IMR-90 (cell line): ENCODE data around the gene MAP4. TPM values are rescaled to one million over a fixed set of nuclear protein-coding genes. Genes with fewer than 3 reads are reported as not detected.

Experiments
- ATAC-seq: fragments of 200-7000 bp; cut with Tn5 transposase; 2 replicates; pipeline ENCODE4 v1.9.1; 2020; ENCODE audit warnings: low read depth, mild to moderate bottlenecking, moderate library complexity
- BruUV-seq: library from RNA; stranded (reverse); fragments of 400-500 nt; replicated peaks from 2 replicates; lab custom pipeline; 2021; lab: Mats Ljungman, UMichigan
- CTCF ChIA-PET: fragments of 300-600 bp; formaldehyde crosslinking; extraction: SDS; loops from one replicate; lab custom pipeline; 2021; ENCODE audit warnings: antibody characterized with exemption; lab: Yijun Ruan, JAX
- POLR2A ChIA-PET: fragments of 300-600 bp; sonication (Branson Sonifier 250); formaldehyde crosslinking; loops from one replicate; lab custom pipeline; 2022; ENCODE audit warnings: antibody characterized with exemption; ENCODE audit not compliant: unreplicated experiment; lab: Charles Lee
- DNase-seq: peaks from one replicate; pipeline ENCODE4 v3.0.0; 2013
- H2AFZ ChIP-seq: replicated peaks from 2 replicates; pipeline ENCODE3; 2013; ENCODE audit warnings: low read length, mild to moderate bottlenecking; ENCODE audit not compliant: poor library complexity
- H2AK5ac ChIP-seq: 2 replicates; pipeline ENCODE4 v1.6.1; 2013; ENCODE audit warnings: low read depth, low read length, inconsistent platforms
- H2AK9ac ChIP-seq: replicated peaks from 2 replicates; pipeline ENCODE3; 2013; ENCODE audit warnings: mild to moderate bottlenecking, low read depth, low read length, moderate library complexity; ENCODE audit not compliant: poor library complexity
- H2BK120ac ChIP-seq: 2 replicates; pipeline ENCODE4 v1.6.1; 2013; ENCODE audit warnings: low read depth, low read length, inconsistent platforms
- H2BK15ac ChIP-seq: 3 replicates; pipeline ENCODE4 v1.6.1; 2013; ENCODE audit warnings: low read depth, low read length, inconsistent platforms
- H2BK20ac ChIP-seq: 2 replicates; pipeline ENCODE4 v1.6.1; 2013; ENCODE audit warnings: low read depth, mild to moderate bottlenecking, inconsistent platforms, low read length, moderate library complexity
- H2BK5ac ChIP-seq: 2 replicates; pipeline ENCODE4 v1.6.1; 2013; ENCODE audit warnings: mild to moderate bottlenecking, low read depth, low read length, inconsistent platforms; ENCODE audit not compliant: poor library complexity, severe bottlenecking
- H3K14ac ChIP-seq: replicated peaks from 2 replicates; pipeline ENCODE4 v1.6.1; 2013; ENCODE audit warnings: low read depth, low read length, inconsistent platforms
- H3K18ac ChIP-seq: 2 replicates; pipeline ENCODE4 v1.6.1; 2013; ENCODE audit warnings: low read depth, low read length, control low read depth
- H3K23ac ChIP-seq: 2 replicates; pipeline ENCODE4 v1.6.1; 2013; ENCODE audit warnings: low read depth, low read length, inconsistent platforms
- H3K27ac ChIP-seq: 2 replicates; pipeline ENCODE4 v1.5.1; 2013; ENCODE audit warnings: mild to moderate bottlenecking, control low read depth, low read length; ENCODE audit not compliant: insufficient read depth
- H3K27me3 ChIP-seq: 2 replicates; pipeline ENCODE4 v1.6.1; 2013; ENCODE audit warnings: low read length; ENCODE audit not compliant: control insufficient read depth, insufficient read depth
- H3K36me3 ChIP-seq: 2 replicates; pipeline ENCODE4 v1.6.1; 2013; ENCODE audit warnings: low read length, mixed read lengths; ENCODE audit not compliant: control insufficient read depth, insufficient read depth
- H3K4ac ChIP-seq: 2 replicates; pipeline ENCODE4 v1.6.1; 2013; ENCODE audit warnings: low read depth, low read length, inconsistent platforms
- H3K4me1 ChIP-seq: 2 replicates; pipeline ENCODE4 v1.6.1; 2013; ENCODE audit warnings: low read length, mixed read lengths; ENCODE audit not compliant: control insufficient read depth, insufficient read depth
- H3K4me2 ChIP-seq: 2 replicates; pipeline ENCODE4 v1.6.1; 2013; ENCODE audit warnings: low read depth, mild to moderate bottlenecking, control low read depth, low read length, moderate library complexity
- H3K4me3 ChIP-seq: 2 replicates; pipeline ENCODE4 v1.5.1; 2013; ENCODE audit warnings: low read depth, mild to moderate bottlenecking, control low read depth, low read length, moderate library complexity; ENCODE audit not compliant: insufficient read depth
- H3K56ac ChIP-seq: 2 replicates; pipeline ENCODE4 v1.6.1; 2013; ENCODE audit warnings: low read length, inconsistent platforms; ENCODE audit not compliant: insufficient read depth; ENCODE audit errors: extremely low read depth
- H3K79me1 ChIP-seq, 2 experiments: 2 replicates each; pipeline ENCODE4 v1.6.1; 2013; ENCODE audit warnings: low read length in 2 of 2, inconsistent platforms in 1 of 2, low read depth in 1 of 2
- H3K9ac ChIP-seq: 2 replicates; pipeline ENCODE4 v1.6.1; 2013; ENCODE audit warnings: low read depth, low read length, control low read depth
- H3K9me1 ChIP-seq: 2 replicates; pipeline ENCODE4 v1.6.1; 2013; ENCODE audit warnings: low read length, inconsistent platforms; ENCODE audit not compliant: insufficient read depth
- H3K9me3 ChIP-seq: 2 replicates; pipeline ENCODE4 v1.6.1; 2013; ENCODE audit warnings: low read length; ENCODE audit not compliant: control insufficient read depth, insufficient read depth
- H4K20me1 ChIP-seq: 2 replicates; pipeline ENCODE4 v1.6.1; 2013; ENCODE audit warnings: low read length, inconsistent platforms; ENCODE audit not compliant: insufficient read depth
- H4K5ac ChIP-seq: 2 replicates; pipeline ENCODE4 v1.6.1; 2013; ENCODE audit warnings: mild to moderate bottlenecking, low read depth, low read length, control low read depth
- H4K8ac ChIP-seq, 2 experiments: 2 replicates each; pipeline ENCODE4 v1.6.1; 2013; ENCODE audit warnings: low read depth in 2 of 2, low read length in 2 of 2, control low read depth in 1 of 2, inconsistent platforms in 1 of 2
- H4K91ac ChIP-seq: 2 replicates; pipeline ENCODE4 v1.6.1; 2013; ENCODE audit warnings: low read depth, low read length, inconsistent platforms; ENCODE audit not compliant: insufficient read depth
- MXI1 ChIP-seq: IDR thresholded peaks from 2 replicates; pipeline ENCODE4 v1.6.1; 2012; ENCODE audit warnings: low read depth, mild to moderate bottlenecking, low read length, moderate library complexity, borderline replicate concordance
- WGBS, 2 experiments: methylation state at CpG; one replicate each; pipeline versions ENCODE4 v1.1.5 to v1.1.7; 2013; ENCODE audit warnings: missing lambda C conversion rate in 2 of 2; ENCODE audit not compliant: insufficient read length in 1 of 2; ENCODE audit errors: extremely low coverage in 2 of 2; 5-methylcytosine and 5-hydroxymethylcytosine counted together
- dilution Hi-C: fragments of 300-500 bp; cut with HindIII; formaldehyde crosslinking; loops from one replicate; pipeline ENCODE4 v1.14.3; 2018; ENCODE audit warnings: low sequenced_read_pairs; ENCODE audit not compliant: unreplicated experiment
- in situ Hi-C: fragments of 300-500 bp; cut with MboI; formaldehyde crosslinking; loops from 3 replicates; pipeline ENCODE4 v1.14.3; 2019; ENCODE audit warnings: low sequenced_read_pairs, inconsistent platforms, mixed read lengths
- intact Hi-C: fragments of 100-400 bp; cut with micrococcal nuclease; formaldehyde crosslinking; loops from 2 replicates; pipeline ENCODE4 v1.10.0; 2022
- polyA plus RNA-seq, 3 experiments: library from polyadenylated mRNA; depleted of rRNA; stranded (reverse); fragments of >200 nt; gene quantifications; 2 replicates each; pipeline ENCODE4 v1.2.3, GENCODE V29; 2012; ENCODE audit warnings: low replicate concordance in 1 of 3
- total RNA-seq: library from RNA; depleted of rRNA; stranded (reverse); fragments of >200 nt; gene quantifications from 2 replicates; pipeline ENCODE4 v1.2.3, GENCODE V29; 2012

Gene MAP4
- total and polyA plus RNA-seq, 2 of the 4 experiments (the other 2 are of a cell fraction) = 87.8 to 216 TPM

- no peak for ATAC-seq
- H3K9ac ChIP-seq = no peak overlapping the region
- H2BK120ac ChIP-seq = no peak overlapping the region
- H4K20me1 ChIP-seq = no peaks in the 10 kb centered on the region; the same call in 1 of the 2 replicates
- H2BK5ac ChIP-seq = no peak overlapping the region
- no peak overlapping the region for H3K18ac ChIP-seq
- no peaks in the 10 kb centered on the region for H3K9me3 ChIP-seq
- no peaks in the 10 kb centered on the region for H3K27me3 ChIP-seq
- H3K4me2 ChIP-seq = no peak overlapping the region
- H3K4ac ChIP-seq = no peak overlapping the region
- H3K23ac ChIP-seq = no peak overlapping the region
- H3K14ac ChIP-seq = no peak overlapping the region
- no CpG with 5 or more reads among the region's 2 CpGs for WGBS, 2 experiments
- H3K79me1 ChIP-seq = peaks cover 9 to 28% of the 10 kb centered on the region in 2 experiments; a peak in 3 of 4 replicates
- dilution Hi-C loops (no loop called here), intact Hi-C loops (no loop called here), in situ Hi-C loops (no loop called here)
- no peak overlapping the region for H4K91ac ChIP-seq
- CTCF ChIA-PET = no interaction called here
- no peak overlapping the region for H3K4me3 ChIP-seq
- no peak overlapping the region for H2AK5ac ChIP-seq
- no peak overlapping the region for H4K5ac ChIP-seq
- 0 out of 2 replicates have a peak, but pooled peaks cover 5% of the 10 kb centered on the region for H3K9me1 ChIP-seq
- TF ChIP-seq MXI1 = no peak
- no TSS peak for BruUV-seq
- H3K36me3 ChIP-seq = peaks cover 70% of the 10 kb centered on the region
- peak overlapping the region; percentile 28 for H2AK9ac ChIP-seq
- H2AFZ ChIP-seq = no peak overlapping the region
- no peak overlapping the region for H3K56ac ChIP-seq
- H2BK15ac ChIP-seq = no peak overlapping the region
- no peak for DNase-seq
- H4K8ac ChIP-seq = no peak overlapping the region
- no peaks in the 10 kb centered on the region for H3K4me1 ChIP-seq
- H2BK20ac ChIP-seq = no peak overlapping the region
- POLR2A ChIA-PET = no interaction called here
- no peak overlapping the region for H3K27ac ChIP-seq
These were observed 159.1 kb downstream of the MAP4 start for GRCh38 chr3:47857151-47857550.
